GM18502 (cell line): ENCODE data around the gene HPRT1.
A peak's percentile ranks its signal among the peaks of the same experiment; 100 is the strongest.

Experiments used
- ATAC-seq: cut with Tn5 transposase; IDR thresholded peaks from one replicate; pipeline ENCODE4 v1.9.1; 2021; ENCODE audit warnings: mild to moderate bottlenecking; ENCODE audit not compliant: unreplicated experiment, poor library complexity

Gene HPRT1

GRCh38 chrX:134470013-134470412, 10.0 kb downstream of the HPRT1 start:
- ATAC-seq, result no peak

- ATAC-seq, result no peak
Observed at GRCh38 chrX:134472041-134472440, 12.1 kb downstream of the HPRT1 start.

DNA sequence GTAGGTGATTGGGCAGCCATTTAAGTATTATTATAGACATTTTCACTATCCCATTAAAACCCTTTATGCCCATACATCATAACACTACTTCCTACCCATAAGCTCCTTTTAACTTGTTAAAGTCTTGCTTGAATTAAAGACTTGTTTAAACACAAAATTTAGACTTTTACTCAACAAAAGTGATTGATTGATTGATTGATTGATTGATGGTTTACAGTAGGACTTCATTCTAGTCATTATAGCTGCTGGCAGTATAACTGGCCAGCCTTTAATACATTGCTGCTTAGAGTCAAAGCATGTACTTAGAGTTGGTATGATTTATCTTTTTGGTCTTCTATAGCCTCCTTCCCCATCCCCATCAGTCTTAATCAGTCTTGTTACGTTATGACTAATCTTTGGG, 16.3 kb downstream of the HPRT1 start:
- no peak for ATAC-seq

DNA sequence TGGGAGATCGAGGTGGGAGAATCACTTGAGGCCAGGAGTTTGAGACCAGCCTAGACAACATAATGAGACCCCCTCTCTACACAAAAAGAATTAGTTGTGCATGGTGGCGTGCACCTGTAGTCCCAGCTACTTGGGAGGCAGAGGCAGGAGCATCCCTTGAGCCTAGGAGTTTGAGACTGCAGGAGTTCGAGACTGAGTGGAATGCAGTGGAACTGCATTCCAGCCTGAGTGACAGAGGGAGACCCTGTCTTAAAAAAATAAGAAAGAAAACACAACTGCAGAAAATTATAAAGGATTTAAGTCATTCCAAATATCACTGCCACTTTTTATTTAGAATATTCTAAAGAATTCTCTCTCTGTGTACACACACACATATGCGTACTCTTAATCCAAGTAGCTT, 18.4 kb downstream of the HPRT1 start:
- no peak for ATAC-seq

DNA sequence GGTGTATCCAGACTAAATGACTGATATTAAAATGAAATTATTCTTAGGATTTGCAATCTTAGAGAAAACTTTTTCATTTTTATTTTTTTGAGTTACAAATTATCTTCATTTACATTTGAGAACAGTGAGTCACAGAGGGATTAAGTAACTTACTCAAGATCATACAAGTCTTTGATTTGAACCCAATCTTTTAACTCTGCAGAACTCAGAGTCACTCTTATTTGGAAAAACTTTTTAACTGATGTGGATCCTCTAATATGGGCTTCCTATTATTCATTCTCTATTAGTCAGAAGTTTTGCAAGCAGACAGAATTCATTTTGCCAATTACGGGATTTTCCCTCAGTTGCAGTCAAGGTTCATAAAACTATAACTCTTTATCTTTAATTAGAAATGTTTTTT, 20.1 kb downstream of the HPRT1 start:
- no peak for ATAC-seq

- no peak for ATAC-seq
Observed at GRCh38 chrX:134481339-134481738, 21.4 kb downstream of the HPRT1 start.

DNA sequence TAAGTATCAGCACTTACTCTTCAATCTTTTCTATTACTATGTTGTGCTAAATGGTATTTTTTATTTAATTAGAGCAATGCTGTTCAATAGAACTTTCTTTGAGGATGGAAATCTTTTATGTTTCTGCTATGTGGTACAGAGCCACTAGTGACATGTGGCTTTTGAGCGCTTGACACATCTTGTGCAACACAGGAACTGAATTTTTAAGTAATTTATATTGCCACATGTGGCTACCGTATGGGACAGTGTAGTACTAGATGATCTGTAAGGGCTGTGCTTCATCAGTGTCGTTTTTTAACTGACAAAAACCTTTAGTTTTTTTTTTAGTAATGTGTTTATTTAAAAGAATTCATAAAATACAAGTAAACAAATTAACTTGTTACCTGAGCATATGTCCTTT, 22.4 kb downstream of the HPRT1 start:
- no peak for ATAC-seq

- ATAC-seq, result no peak
Observed at GRCh38 chrX:134484039-134484438, 24.1 kb downstream of the HPRT1 start.

DNA sequence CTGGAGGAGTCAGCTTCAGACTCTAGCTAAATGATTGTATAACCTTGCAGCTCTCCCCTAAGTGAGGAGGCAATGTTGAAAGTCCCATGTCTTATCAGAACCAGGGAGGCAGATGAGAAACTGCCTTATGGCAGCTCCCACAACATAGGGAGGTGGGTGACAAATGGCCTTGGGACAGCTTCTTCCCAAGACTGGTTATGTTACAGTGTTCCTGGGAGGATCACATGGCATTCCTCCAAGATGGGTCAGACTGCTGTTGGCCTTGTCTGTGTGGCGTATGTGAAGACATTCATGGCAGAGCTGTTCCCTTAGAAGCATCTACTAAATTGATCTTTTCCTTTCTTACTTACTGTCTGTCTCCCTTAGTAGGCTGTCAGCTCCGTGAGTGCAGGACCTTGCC, 42.0 kb downstream of the HPRT1 start:
- no peak for ATAC-seq

GRCh38 chrX:134502686-134503085, 42.7 kb downstream of the HPRT1 start:
- ATAC-seq, result no peak

- no peak for ATAC-seq
Observed at GRCh38 chrX:134512566-134512965, 52.6 kb downstream of the HPRT1 start.

- ATAC-seq, result no peak
Observed at GRCh38 chrX:134513091-134513490, 53.1 kb downstream of the HPRT1 start.

GRCh38 chrX:134520860-134521390, 61.0 kb downstream of the HPRT1 start:
- peak; percentile 63 for ATAC-seq

- ATAC-seq, result no peak
Observed at GRCh38 chrX:134524181-134524580, 64.2 kb downstream of the HPRT1 start.

- no peak for ATAC-seq
Observed at GRCh38 chrX:134525086-134525792, 65.3 kb downstream of the HPRT1 start.

DNA sequence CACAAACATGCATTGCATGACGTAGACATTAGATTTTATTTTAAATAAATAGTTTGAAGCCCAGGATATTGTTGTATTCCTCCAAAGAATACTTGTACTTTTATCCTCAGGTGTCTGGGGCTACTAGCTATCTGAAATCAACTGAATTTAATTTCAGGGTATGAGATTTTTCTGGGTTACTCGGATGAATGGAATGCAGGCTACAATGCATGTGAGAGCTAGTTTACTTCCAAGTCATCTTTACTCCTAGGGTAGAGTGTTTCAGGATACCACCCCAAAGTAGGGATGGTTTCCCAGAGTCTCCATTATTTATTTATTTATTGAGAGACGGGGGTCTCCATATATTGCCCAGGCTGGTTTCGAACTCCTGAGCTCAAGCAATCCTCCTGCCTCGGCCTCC, 66.4 kb downstream of the HPRT1 start:
- no peak for ATAC-seq

DNA sequence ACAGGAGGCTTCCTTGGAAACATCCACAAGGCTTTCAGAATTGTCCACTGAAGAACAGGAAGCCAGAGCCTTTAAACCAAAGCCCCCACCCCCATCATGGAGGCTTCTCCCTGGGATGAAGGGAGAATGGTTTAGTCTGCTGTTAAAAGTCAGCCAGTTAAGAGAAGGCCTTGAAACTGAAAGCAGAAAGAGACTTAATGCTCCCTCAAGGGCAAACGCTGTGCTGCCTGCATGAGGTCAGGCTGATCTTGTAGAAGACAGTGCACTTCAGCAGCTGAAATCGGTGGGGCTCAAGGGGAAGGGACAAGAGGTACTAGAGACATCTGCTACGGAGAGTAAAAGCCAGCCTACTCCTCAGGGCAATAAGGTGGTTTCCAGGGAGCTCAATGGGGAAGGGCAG, 69.0 kb downstream of the HPRT1 start:
- no peak for ATAC-seq

- no peak for ATAC-seq
Observed at GRCh38 chrX:134529481-134529880, 69.5 kb downstream of the HPRT1 start.

DNA sequence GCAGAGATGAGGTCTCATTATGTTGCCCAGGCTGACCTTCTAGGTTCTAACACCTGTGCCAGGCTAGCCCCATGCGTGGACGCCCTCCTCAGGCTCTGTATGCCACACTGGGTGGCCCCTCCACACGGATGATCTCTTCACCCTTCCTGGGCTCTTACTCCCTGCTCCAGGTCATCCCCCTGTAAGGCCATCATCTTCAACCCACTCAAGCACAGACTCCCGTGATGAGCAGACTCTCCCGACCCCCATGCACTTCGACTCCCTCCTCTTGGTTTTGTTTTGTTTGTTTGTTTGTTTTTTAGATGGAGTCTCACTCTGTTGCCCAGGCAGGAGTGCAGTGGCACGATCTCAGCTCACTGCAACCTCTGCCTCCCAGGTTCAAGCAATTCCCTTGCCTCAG, 70.9 kb downstream of the HPRT1 start:
- no peak for ATAC-seq

DNA sequence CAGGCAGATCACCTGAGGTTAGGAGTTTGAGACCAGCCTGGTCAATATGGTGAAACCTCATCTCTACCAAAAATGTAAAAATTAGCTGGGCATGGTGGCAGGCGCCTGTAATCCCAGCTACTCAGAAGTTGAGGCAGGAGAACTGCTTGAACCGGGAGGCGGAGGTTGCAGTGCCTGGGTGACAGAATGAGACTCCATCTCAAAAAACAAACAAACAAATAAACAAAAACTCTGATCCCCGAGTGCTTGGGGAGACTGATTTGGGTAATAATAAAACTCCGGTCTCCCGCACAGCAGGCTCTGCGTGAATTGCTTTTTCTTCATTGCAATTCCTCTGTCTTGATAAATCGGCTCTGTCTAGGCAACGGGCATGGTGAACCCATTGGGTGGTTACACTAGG, 73.4 kb downstream of the HPRT1 start:
- ATAC-seq, result no peak

DNA sequence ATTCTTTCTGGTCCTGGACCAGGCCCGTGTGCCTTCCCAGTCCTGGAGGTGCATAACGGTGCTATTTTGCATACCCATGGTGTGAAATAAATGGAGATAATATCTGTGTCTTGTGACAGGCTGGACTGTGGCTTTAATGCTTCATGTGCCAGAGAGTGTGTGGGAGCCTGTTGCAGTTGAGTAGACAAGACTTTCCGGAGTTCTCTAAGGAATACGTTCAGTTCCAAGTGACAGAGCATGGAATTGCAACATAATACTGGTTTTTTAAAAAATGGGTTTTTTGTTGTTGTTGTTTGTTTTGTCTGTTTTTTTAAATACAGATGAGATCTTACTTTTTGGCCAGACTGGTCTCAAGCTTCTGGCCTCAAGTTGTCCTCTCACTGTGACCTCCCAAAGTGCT, 74.0 kb downstream of the HPRT1 start:
- no peak for ATAC-seq

- no peak for ATAC-seq
Observed at GRCh38 chrX:134537179-134537955, 77.4 kb downstream of the HPRT1 start.
